CD4-positive, alpha-beta T cell treated with Interferon gamma for 1 hour (primary cell): ENCODE data around the gene TEX264.
"Not testable (repeated sequence)": the region's sequence is repeated elsewhere in the genome, so short reads cannot be mapped to it uniquely, and the experiment has no call there.

Source experiments
- DNase-seq: peaks from one replicate; pipeline ENCODE4 v3.0.0-alpha.2; 2020

Gene TEX264, protein sequence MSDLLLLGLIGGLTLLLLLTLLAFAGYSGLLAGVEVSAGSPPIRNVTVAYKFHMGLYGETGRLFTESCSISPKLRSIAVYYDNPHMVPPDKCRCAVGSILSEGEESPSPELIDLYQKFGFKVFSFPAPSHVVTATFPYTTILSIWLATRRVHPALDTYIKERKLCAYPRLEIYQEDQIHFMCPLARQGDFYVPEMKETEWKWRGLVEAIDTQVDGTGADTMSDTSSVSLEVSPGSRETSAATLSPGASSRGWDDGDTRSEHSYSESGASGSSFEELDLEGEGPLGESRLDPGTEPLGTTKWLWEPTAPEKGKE

DNA sequence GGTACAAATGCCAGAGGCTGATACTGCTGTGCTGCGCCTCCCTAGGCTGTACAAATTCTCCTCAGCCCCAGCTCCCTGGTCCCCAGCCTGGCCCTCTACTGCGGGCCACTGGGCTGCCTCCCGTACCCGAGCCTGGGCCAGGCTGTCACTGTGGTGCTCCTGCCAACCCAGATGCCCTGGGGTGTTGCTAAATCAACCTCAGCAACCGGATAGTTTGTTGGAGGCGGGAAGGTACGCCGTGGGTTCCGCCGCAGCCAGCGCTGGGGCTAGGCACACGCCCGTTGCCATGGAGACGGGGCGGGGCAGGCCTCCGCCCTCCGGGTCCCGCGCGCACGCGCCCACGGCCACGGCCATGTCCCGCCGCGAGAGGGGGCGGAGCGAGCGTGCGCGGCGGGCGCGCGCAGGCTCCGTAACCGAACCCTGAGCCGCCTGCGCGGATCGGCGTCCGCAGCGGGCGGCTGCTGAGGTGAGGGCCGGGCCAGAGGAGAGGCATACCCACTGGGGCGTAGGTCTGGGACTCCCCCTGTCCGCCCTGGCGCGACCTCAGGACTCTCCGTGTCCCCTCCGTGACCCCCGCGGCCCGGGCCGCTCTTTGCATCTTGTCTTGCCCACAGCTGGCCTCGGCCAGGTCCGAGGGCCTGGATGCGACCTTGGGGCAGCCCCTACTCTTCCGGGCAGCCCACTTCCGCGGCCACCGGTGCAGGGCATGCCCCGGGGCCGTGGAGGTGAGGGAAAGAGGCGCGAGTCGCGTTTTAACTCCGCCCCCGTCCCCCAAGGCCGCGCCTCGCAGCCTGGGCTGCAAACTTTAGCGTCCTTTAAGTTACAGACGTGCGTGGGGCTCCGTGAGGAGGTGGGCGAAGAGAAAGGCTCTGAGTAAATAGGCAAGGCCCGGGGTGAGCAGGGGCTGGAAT lies at the start of gene TEX264:
TEX264 (plus strand) TSS at position 430 of the 911 bp plus-strand sequence. CDS start 3,053 bp downstream, outside the sequence.
- peak; percentile 95 for DNase-seq

DNA sequence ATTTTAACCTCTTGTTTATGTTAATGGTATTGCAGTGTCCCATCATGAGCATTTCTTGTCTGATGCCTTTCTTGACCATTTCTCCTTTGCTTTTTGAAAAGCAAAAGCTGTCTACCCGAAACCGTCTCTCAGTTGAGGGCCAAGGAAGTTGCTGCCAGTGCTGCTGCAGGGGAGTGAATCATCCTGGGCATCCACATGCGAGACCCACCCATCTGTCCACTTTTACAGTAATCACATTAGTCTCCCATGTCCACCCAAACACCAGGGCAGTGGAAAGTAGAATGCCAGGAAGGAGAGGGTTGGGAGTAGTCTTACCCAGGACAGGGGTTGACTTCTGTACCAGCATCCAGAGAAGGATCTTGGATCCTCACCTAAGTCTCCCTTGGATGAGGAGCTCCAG lies 48.6 kb upstream of the TEX264 start:
- DNase-seq, result no peak

DNA sequence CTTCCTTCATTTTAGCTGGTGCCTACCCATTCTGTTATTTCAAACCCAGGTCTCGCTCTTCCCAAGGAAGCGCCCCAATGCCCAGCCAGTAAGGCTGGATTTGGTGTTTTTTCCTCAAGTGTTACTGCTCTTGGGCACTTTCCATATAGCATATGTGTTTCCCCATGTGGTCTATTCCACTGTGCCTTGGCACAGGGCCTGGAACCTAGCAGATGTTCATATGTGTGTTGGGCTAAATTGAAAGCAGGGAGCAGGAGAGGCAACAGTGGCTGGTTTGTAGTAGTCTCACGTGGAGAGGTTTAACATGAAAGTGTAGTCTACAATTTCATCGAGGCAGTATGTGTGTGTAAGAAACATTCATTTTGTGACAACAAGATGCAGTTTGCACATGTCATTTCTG lies 48.2 kb upstream of the TEX264 start:
- DNase-seq, result no peak

DNA sequence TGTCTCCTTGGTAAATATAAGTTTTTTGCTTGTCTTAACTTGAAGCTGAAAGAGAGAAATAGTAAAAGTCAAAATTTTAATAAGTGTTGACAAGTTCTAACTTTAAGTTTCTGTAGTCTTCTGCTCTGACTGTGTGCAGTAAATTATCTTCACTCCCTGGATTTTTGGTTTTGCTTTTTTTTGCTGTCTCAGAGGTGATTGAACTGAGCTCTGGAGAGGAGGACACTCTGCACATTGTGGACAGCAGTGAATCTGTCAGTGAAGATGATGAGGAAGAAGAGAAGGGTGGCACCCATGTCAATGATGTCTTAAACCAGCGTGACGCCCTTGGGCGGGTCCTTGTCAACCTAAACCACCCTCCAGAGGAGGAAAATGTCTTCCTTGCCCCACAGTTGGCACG lies 40.5 kb upstream of the TEX264 start:
- no peak for DNase-seq

DNA sequence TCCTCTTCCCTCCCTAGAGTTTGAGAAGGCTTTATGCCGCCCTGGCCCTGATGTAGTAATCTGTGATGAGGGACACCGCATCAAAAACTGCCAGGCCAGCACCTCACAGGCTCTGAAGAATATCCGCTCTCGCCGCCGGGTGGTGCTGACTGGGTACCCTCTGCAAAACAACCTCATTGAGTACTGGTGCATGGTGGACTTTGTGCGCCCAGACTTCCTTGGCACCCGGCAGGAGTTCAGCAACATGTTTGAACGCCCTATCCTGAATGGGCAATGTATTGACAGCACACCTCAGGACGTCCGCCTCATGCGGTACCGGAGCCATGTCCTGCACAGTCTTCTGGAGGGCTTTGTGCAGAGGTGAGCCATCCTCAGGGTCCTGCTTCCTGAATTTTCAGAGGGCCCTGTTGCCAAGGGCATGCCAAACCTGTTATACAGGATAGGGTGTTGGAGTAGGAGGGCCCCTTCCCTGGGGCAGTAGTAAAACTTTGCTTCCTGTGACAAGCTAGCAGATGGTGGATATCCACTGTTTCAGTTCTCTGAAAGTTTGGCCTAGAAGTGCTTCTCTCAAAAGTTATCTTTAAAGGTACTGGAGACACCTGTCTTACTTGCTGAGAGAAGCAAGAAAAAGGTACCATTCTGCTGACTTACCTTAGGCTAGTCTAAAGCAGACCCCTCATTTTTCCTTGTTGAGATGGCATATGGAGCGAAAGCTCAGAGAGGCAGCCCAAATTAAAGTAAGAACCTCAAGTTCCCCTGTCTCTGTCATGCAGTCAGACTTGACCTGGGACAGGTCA lies 33.7 kb upstream of the TEX264 start:
- no peak for DNase-seq

DNA sequence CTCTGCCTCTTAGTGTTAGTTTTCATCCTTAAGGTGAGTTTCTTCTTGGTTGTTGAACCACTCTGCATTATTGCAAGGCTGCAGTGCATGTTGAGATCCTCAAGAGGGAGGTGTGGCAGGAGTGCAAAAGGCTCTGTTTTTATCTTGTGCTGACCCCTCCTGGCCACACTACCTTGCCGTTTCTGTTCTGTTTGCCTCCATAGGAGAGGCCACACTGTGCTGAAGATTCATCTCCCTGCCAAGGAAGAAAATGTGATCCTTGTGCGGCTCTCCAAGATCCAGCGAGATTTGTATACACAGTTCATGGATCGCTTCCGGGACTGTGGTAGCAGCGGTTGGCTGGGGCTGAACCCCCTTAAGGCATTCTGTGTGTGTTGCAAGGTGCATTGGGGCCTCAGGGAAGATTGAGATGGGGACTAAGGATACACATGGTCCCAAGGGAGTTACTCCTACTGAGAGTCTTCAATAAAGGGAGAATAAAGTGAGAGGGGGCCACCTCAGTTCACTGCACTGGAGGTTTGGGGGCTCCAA lies 33.0 kb upstream of the TEX264 start:
- DNase-seq, result peak; percentile 8

DNA sequence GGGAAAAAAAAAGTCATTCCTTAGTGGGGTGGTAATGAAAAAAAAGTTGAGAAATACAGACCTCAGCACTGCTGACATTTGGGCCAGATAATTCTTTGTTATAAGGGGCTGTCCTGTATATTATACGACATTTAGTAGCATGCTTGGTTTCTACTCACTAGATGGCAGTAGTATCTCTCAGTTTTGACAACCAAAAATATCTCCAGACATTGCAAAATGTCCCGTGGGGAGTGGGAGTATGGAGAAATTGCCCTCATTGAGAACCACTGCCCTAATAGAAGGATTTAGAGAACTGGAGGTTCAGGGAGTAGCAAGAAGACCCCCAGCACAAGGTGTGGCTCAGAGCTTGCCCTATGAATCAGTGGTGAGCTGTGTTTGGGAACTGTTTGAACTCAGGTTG lies 28.6 kb upstream of the TEX264 start:
- DNase-seq, result no peak

DNA sequence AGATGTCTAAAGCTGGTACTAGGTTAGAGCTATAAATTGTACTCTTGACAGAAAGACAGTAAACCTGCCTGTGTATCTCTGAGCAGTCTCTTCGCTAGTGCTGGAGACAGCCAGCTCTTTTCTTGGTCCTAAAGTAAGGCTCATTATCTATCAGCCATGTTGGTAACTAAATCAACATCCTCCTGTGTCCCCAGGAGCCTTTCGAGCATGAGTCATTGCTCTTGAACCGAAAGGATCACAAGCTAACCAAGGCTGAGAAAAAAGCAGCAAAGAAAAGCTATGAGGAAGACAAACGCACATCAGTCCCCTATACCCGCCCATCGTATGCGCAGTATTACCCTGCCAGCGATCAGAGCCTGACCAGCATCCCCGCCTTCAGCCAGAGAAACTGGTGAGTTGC lies 25.0 kb upstream of the TEX264 start:
- no peak for DNase-seq

DNA sequence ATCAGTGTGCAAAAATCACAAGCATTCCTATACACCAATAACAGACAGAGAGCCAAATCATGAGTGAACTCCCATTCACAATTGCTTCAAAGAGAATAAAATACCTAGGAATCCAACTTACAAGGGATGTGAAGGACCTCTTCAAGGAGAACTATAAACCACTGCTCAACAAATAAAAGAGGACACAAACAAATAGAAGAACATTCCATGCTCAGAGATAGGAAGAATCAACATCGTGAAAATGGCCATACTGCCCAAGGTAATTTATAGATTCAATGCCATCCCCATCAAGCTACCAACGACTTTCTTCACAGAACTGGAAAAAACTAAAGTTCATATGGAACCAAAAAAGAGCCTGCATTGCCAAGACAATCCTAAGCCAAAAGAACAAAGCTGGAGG lies 18.9 kb upstream of the TEX264 start:
- DNase-seq, result not testable (repeated sequence)

DNA sequence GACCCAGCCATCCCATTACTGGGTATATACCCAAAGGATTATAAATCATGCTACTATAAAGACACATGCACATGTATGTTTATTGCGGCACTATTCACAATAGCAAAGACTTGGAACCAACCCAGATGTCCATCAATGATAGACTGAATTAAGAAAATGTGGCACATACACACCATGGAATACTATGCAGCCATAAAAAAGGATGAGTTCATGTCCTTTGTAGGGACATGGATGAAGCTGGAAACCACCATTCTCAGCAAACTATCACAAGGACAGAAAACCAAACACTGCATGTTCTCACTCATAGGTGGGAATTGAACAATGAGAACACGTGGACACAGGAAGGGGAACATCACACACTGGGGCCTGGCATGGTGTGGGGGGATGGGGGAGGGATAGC lies 17.6 kb upstream of the TEX264 start:
- not testable (repeated sequence) for DNase-seq

DNA sequence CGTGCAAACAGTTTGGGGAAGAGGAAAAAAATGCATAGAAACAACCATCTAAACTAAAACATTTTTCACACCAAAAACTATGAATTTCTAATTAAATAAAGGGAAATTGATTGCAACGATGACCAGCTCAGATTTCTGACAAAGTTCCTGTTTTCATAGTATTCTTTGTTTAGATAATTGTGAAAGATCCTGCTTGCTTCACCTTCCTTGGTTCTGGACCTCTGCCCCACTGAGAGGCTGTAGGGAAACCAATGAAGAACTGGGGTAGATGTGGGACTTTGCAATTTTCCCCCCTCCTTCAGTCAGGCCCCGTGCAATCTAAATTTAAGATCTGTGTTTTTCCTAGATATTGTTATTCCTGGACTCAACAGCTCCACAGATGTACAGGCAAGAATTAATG lies 13.8 kb upstream of the TEX264 start:
- no peak for DNase-seq

DNA sequence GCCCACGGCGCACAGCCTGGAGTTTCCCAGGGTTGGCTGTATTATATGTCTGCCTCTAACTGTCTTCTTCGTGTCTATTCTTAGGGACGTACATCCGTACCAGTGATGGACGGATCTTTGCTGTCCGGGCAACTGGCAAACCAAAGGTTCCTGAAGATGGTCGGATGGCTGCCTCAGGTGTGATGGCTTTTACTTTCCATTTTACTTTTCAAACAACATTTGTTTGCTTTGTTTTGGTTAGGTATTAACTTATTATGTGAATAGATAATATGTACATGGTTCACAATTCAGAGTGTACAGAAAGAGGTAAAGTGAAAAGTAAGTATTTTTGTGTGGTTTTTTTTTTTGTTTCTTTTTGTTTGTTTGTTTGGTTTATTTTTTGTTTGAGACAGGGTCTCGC lies 11.1 kb upstream of the TEX264 start:
- DNase-seq, result no peak

DNA sequence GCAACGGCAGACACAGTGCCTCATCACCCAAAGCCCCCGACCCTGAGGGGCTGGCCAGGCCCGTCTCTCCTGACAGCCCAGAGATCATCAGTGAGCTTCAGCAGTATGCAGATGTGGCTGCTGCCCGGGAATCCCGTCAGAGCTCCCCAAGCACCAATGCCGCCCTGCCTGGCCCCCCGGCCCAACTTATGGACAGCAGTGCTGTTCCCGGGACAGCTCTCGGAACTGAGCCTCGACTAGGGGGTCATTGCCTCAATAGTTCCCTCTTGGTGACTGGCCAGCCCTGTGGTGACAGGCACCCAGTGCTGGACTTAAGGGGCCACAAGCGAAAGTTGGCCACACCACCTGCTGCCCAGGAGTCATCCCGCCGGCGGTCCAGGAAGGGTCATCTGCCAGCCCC lies 8.6 kb upstream of the TEX264 start:
- DNase-seq, result no peak

DNA sequence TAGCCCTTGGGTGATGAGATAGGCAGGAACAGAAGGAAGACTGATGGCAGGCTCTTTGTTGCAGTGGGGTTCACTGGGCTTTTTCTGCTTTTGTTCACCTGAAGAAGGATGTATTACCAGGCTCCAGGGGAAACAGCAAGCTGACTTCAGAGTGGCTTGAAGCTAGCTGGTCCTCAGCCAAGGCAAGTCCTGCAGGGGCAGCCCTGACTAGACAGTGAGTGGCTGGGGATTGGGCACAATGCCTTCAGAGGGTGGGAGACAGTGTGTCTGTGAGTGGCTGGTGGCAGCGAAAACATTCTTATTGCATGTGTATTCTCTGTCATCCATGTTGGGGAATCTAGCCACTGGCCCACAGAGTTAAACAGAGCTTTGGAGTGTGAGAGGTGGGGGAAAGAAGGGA lies 2.3 kb upstream of the TEX264 start:
- no peak for DNase-seq

DNA sequence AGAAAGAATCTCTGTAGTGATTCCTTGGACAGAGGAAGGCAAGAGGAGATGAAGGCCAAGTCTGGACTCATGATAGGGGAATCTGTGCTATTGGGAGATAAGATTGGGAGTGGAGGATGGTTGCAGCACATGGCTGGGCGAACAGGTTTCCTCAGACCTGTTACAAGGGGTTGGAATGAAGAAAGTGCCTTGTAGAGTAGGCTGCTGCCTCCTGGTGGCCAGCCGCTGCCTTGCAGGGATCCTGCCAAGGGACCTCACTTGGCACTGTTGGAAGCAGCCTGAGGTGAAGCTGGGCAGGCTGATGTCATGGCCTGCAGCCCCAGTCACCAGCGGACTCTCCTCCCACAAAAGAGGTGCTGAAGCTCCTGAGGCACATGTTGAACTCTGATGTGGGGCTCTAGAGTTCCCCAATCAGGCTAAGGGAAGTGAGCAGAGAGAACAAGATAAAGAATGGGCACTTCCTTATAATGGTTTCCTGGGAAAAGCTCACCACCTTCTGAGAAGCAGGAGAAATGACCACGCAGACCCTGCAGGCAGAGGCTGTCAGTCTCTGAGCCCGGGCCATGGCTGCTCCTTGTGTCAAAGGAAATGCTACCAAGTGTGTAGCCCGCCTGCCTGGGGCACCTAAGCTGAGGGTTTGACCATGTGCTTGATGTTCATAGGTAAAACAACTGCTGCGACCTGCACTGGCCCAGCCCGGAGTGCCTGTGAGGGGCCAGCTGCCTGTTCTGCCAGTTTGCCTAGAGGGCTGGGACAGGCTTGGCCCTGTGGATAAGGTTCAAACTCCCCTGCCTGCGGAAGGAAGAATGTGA lies 1.6 kb upstream of the TEX264 start:
- peak; percentile 78 for DNase-seq

DNA sequence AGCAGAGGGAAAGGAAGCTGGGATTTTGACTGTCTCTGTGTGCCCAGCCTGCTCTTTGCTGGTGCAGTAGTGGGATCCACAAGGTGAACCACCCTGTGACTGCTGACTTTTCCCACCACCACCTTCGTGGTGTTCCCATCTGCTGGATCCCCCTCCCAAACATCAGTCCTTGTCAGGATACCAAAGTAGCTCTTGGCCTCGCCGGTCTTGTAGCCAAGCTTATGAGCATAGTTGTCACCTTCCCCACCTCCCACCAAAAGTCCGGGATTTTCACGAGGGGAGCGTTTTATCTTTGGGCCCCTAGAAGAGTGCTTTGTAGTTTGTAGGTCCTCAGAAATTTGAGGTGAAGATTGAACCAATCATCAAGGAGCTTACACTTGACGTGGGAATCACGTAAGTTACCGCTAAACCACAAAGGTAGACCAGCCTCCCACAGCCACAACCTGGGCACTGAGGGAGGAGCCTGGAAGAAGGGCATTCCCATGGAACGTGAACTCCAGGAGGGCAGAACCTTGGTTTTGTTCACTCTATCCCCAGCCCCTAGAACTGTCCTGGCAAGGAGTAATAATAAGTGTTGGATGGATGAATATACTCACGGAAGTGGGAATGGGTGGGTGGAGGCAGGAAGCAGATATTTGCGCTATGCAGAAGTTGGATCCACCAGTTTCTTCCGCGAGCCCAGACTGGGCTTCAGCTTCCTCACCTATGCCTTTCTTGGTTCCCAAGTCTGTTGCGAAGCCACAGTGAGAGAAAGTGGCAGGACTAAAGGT lies 814 bp upstream of the TEX264 start:
- DNase-seq, result no peak

DNA sequence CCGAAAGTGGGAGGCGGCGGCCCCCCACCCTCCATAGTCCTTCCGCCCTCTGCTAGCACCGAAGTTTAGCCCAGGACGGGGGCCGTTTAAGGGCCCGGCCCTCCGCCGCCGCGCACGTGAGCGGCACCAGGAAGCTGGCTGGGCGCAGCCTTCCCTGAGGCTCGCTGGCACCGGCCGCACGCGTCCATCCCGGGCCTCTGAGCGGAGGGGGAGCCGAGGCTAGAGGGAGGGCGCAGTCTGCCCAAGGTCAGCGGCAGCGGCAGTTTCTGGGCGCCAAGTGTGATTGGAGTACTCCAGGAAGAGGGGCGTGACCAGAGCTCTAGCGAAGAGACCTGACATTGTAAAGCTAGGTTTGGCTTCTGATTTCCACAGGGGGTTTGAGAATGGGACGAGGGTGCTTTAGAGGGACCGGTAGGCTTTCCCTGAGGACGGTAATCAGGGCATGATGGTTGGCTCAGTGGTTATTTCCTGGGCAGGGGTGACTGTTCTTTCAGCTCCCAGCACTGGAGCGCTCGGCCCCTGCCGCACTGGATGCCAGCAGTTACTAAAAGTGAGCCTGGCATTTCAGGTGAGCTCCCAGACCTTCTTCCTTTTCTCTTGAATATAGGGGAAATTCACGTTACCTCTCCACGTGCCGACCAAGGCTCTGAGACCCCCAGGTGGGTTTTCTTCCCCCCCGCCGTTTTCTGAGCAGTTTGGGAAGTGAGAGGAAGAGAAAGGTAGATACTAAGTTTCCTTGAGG lies 853 bp downstream of the TEX264 start:
- peak; percentile 45 for DNase-seq

DNA sequence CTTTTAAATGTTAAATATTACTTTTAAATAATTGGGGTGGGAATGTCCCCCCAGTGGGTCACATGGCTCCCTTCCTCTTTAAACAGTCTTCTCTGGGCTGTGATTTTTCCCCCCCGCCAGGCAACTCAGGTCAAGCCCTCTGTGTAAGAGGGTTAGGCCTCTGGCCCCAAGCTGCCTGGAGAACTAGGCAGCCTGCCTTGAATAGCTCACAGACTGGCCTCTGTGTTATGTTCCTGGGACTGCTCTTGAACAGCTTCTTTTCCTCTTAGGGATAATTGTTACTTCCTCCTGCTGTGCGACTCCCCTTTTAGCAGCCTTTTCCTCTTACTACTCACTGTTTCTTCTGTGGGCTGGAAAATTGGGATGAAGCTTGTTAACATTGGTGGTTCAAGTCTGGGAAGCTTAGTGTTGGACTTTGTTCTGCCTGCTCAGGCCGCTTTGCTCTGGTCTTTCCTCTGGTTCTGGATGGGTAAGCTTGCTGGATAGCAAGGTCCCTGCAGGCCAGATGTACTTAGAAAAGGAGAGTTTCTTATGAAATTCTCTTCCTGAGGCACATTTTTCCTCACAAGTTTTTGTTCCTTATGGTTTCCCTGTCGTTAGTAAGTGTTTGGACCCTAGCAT lies 2.2 kb downstream of the TEX264 start:
- DNase-seq, result no peak

DNA sequence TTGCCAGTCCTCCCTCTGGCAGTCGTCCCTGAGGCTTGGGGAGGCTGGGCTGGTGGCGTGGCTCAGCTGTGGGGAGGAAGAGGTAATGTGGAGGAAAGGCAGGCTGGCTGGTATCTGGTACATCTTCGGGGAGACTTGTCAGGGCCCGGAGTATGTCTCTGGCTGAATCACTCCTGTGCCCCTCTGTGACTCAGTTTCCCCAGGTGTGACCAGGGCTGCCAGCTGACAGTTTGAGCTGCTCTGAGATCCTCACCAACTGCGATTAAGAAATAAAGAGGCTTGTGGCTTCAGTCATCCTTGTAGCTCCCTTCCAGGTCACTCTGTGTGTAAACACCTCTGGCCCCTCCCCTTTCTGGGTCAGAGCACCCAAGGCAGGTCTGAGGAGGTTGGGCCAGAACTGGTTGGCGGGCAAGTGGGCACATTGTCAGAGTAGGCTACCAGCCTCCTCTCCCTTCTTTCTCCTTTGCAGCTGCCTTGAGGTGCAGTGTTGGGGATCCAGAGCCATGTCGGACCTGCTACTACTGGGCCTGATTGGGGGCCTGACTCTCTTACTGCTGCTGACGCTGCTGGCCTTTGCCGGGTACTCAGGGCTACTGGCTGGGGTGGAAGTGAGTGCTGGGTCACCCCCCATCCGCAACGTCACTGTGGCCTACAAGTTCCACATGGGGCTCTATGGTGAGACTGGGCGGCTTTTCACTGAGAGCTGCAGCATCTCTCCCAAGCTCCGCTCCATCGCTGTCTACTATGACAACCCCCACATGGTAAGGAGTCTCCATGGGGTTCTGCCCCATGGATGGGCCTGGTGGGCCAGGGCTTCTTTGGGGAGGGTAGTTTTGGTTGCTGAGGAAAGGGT lies 3.0 kb downstream of the TEX264 start:
- DNase-seq, result no peak
